Measurements from ENCODE around the gene HYAL3. TPM values are rescaled to one million over a fixed set of nuclear protein-coding genes. Genes with fewer than 3 reads are reported as not detected.

HYAL3 gene
- total RNA-seq, 2 experiments from 2014 or later = 9.7 to 12.7 TPM

DNA sequence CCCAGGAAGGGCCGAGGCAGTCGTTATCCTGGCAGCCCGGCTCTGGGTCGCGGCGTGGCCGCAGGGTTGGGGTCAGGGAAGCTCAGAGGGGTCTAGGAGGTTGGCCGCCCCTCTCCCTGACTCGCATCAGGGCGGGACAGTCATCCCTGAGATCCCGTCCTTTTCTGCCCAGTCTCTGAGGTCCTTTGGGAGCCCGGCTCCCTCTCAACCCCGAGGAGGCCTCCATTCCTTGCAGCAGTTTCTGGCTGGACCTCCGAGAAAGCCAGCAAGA is 22.8 kb upstream of the HYAL3 start:
- Mint-ChIP-seq H3K4me1 (ENCODE audit: low read depth) (peaks cover 43% of the 10 kb centered on the region), H3K27ac (no peak overlapping the region), H3K9me3 (ENCODE audit: insufficient read depth) (no peaks in the 10 kb centered on the region), H3K4me3 (peak overlapping the region; percentile 89), H3K36me3 (ENCODE audit: low read depth) (peaks cover 14% of the 10 kb centered on the region), H3K27me3 (ENCODE audit: low read depth) (no peaks in the 10 kb centered on the region)
- POLR2A ChIA-PET = interaction anchor here (1.0 to 3.8 kb wide), 4 partner anchors 15 to 30 kb away, joined by 4 to 20 read pairs (median 9); partner anchors contain the start of genes HYAL3, IFRD2, NAA80 and RASSF1
- DNase-seq (no peak), ATAC-seq (no peak)
- CTCF ChIA-PET = interaction anchor here (1.0 to 7.4 kb wide), 6 partner anchors 15 to 79 kb away, joined by 3 to 113 read pairs (median 4); partner anchors contain the start of genes HYAL1, HYAL3, NAA80 and ZMYND10

DNA sequence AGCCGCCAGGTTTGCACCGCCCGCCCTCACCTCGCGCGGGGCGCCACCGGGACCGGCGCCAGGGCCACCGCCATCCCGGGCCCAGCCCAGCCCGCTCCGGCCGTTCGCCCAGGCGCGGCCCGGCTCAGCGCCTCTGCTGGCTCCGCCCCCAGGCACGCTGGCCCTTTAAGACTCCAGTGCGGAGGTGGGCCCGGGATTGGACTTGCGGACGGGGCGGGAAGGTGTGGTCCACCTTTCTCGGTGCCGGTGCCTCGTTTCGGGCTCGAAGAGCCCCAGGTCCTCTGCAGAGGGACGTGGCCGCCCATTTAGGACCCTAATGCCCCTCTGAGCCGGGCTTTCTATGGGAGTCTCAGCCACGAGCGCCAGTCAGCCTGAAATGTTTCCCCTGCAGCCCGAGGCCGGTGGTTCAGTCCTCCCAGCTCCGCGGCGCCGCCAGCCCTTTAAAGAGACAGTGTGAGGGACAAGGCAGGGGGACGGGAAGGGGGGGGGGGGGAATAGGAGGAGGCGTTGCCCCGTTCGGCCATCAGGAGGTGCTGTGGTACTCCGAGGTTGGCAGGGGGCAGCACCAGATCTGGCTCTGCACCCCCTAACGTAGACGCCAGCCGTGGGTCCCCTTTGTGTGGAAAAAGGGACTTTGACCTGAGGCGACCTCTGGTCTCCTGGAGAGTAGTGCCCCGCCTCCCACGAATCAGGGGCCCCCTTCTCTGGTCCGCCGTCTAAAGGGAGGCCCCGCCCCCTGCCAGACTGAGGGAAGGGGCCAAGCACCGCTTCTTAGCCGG is 22.3 kb upstream of the HYAL3 start:
- Mint-ChIP-seq H3K9me3 (ENCODE audit: insufficient read depth) (no peaks in the 10 kb centered on the region), H3K4me3 (peak overlapping the region; percentile 89), H3K27me3 (ENCODE audit: low read depth) (no peaks in the 10 kb centered on the region), H3K27ac (peak overlapping the region; percentile 95), H3K36me3 (ENCODE audit: low read depth) (peaks cover 14% of the 10 kb centered on the region), H3K4me1 (ENCODE audit: low read depth) (peaks cover 43% of the 10 kb centered on the region)
- DNase-seq (peak; percentile 88), ATAC-seq (peak; percentile 82)
- CTCF ChIA-PET = interaction anchor here (0.8 to 7.4 kb wide), 8 partner anchors 15 to 93 kb away, joined by 3 to 113 read pairs (median 4); partner anchors contain the start of genes HYAL1, HYAL3, IFRD2 and NAA80
- POLR2A ChIA-PET = interaction anchor here (1.0 to 3.8 kb wide), 4 partner anchors 16 to 29 kb away, joined by 4 to 20 read pairs (median 9); partner anchors contain the start of genes HYAL3, IFRD2, NAA80 and RASSF1

- peaks cover 14% of the 10 kb centered on the region for H3K36me3 Mint-ChIP-seq (ENCODE audit: low read depth)
- H3K27ac Mint-ChIP-seq = peak overlapping the region; percentile 82
- DNase-seq (peak; percentile 67), ATAC-seq (peak; percentile 57)
- peak overlapping the region; percentile 89 for H3K4me3 Mint-ChIP-seq
- ChIA-PET POLR2A (interaction anchor here (1.4 to 3.8 kb wide), 3 partner anchors 16 to 22 kb away, joined by 4 to 20 read pairs (median 14); partner anchors contain the start of genes HYAL3, NAA80 and RASSF1), CTCF (interaction anchor here (0.8 to 7.4 kb wide), 9 partner anchors 16 to 93 kb away, joined by 3 to 113 read pairs (median 3); partner anchors contain the start of genes HYAL1, HYAL3, IFRD2 and NAA80)
- H3K27me3 Mint-ChIP-seq (ENCODE audit: low read depth) = no peaks in the 10 kb centered on the region
- H3K9me3 Mint-ChIP-seq (ENCODE audit: insufficient read depth) = no peaks in the 10 kb centered on the region
- H3K4me1 Mint-ChIP-seq (ENCODE audit: low read depth) = peaks cover 44% of the 10 kb centered on the region
Measured at GRCh38 chr3:50320853-50321335, 21.7 kb upstream of the HYAL3 start.

GRCh38 chr3:50319894-50320625 is 20.9 kb upstream of the HYAL3 start:
- Mint-ChIP-seq H3K36me3 (ENCODE audit: low read depth) (peaks cover 14% of the 10 kb centered on the region), H3K4me1 (ENCODE audit: low read depth) (peaks cover 50% of the 10 kb centered on the region), H3K27ac (no peak overlapping the region), H3K4me3 (peak overlapping the region; percentile 89), H3K9me3 (ENCODE audit: insufficient read depth) (no peaks in the 10 kb centered on the region), H3K27me3 (ENCODE audit: low read depth) (no peaks in the 10 kb centered on the region)
- CTCF ChIA-PET = interaction anchor here (1.0 to 7.4 kb wide), 6 partner anchors 8 to 93 kb away, joined by 3 to 113 read pairs (median 6); partner anchors contain the start of genes HYAL1, HYAL3, IFRD2 and NAA80
- DNase-seq (no peak), ATAC-seq (no peak)
- POLR2A ChIA-PET = interaction anchor here (3.3 to 3.5 kb wide), 2 partner anchors 8 to 21 kb away, joined by 13 to 14 read pairs; partner anchors contain the start of genes HYAL3, NAA80 and TUSC2

DNA sequence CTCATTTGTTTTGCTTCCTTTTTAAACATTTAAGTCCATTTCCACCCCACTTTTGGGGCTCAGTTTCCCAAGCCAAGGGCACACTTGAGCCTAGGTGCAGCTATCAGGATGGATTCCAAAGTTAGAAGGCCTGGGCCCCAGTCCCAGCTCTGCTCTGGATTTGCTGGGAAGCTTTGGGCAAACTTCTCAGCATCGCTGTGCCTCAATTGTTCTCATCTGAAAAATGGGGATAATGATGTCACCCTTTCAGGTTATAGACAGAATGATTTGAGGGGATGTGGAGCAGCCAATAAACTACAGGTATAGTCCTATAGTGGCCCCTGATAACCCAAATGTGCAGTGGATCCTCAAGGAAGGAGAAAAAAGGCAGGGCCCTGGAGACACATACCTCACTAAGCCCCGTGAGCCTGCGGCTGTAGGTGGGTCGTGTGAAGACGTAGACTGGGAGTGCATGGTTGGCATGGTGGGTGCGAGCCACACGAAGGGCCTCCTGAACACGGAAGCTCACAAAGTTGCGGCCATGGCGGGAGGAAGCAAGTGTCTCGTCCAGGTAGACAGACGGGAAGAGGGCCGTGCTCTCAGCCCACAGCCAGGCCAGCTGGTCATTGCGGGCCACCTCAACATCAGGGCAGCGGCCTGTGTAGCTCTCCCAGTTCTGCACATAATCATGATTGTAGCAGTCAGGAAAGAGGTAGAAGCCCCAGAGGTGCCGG is 20.1 kb upstream of the HYAL3 start:
- DNase-seq = no peak
- Mint-ChIP-seq H3K4me1 (ENCODE audit: low read depth) (peaks cover 47% of the 10 kb centered on the region), H3K27me3 (ENCODE audit: low read depth) (no peaks in the 10 kb centered on the region), H3K9me3 (ENCODE audit: insufficient read depth) (no peaks in the 10 kb centered on the region), H3K27ac (no peak overlapping the region), H3K4me3 (peak overlapping the region; percentile 6), H3K36me3 (ENCODE audit: low read depth) (peaks cover 8% of the 10 kb centered on the region)
- CTCF ChIA-PET = interaction anchor here (1.9 to 7.4 kb wide), 3 partner anchors 8 to 92 kb away, joined by 5 to 113 read pairs (median 5); partner anchors contain the start of genes HYAL1, HYAL3, NAA80 and TUSC2
- POLR2A ChIA-PET = interaction anchor here (1.3 to 3.5 kb wide), 4 partner anchors 9 to 20 kb away, joined by 4 to 14 read pairs (median 11); partner anchors contain the start of genes HYAL3, NAA80 and TUSC2
- ATAC-seq = no peak

- H3K36me3 Mint-ChIP-seq (ENCODE audit: low read depth) = peaks cover 8% of the 10 kb centered on the region
- H3K9me3 Mint-ChIP-seq (ENCODE audit: insufficient read depth) = no peaks in the 10 kb centered on the region
- POLR2A ChIA-PET = interaction anchor here (1.3 to 3.5 kb wide), 4 partner anchors 9 to 19 kb away, joined by 4 to 14 read pairs (median 11); partner anchors contain the start of genes HYAL3, NAA80 and TUSC2
- CTCF ChIA-PET = interaction anchor here (1.9 to 7.4 kb wide), 3 partner anchors 9 to 92 kb away, joined by 5 to 113 read pairs (median 5); partner anchors contain the start of genes HYAL1, HYAL3, NAA80 and TUSC2
- no peaks in the 10 kb centered on the region for H3K27me3 Mint-ChIP-seq (ENCODE audit: low read depth)
- peaks cover 43% of the 10 kb centered on the region for H3K4me1 Mint-ChIP-seq (ENCODE audit: low read depth)
- H3K27ac Mint-ChIP-seq = no peak overlapping the region
- H3K4me3 Mint-ChIP-seq = no peak overlapping the region
- ATAC-seq (no peak), DNase-seq (no peak)
Measured at GRCh38 chr3:50318615-50319014, 19.4 kb upstream of the HYAL3 start.

GRCh38 chr3:50318163-50318562 is 19.0 kb upstream of the HYAL3 start:
- ChIA-PET POLR2A (interaction anchor here (1.3 to 3.3 kb wide), 4 partner anchors 10 to 19 kb away, joined by 4 to 13 read pairs (median 10); partner anchors contain the start of gene TUSC2), CTCF (interaction anchor here (1.9 to 7.4 kb wide), 3 partner anchors 10 to 91 kb away, joined by 5 to 113 read pairs (median 5); partner anchors contain the start of genes HYAL1, HYAL3, NAA80 and TUSC2)
- DNase-seq (no peak), ATAC-seq (no peak)
- Mint-ChIP-seq H3K27ac (no peak overlapping the region), H3K27me3 (ENCODE audit: low read depth) (no peaks in the 10 kb centered on the region), H3K4me3 (no peak overlapping the region), H3K9me3 (ENCODE audit: insufficient read depth) (no peaks in the 10 kb centered on the region), H3K4me1 (ENCODE audit: low read depth) (peaks cover 40% of the 10 kb centered on the region), H3K36me3 (ENCODE audit: low read depth) (peaks cover 8% of the 10 kb centered on the region)

GRCh38 chr3:50317300-50317699 is 18.1 kb upstream of the HYAL3 start:
- peak overlapping the region; percentile 88 for H3K27ac Mint-ChIP-seq
- ATAC-seq = no peak
- peaks cover 35% of the 10 kb centered on the region for H3K4me1 Mint-ChIP-seq (ENCODE audit: low read depth)
- peak overlapping the region; percentile 59 for H3K4me3 Mint-ChIP-seq
- no peaks in the 10 kb centered on the region for H3K9me3 Mint-ChIP-seq (ENCODE audit: insufficient read depth)
- CTCF ChIA-PET = interaction anchor here (1.4 kb wide), 1 partner anchor 28 kb away, joined by 3 read pairs; no protein-coding TSS in a partner anchor
- DNase-seq = no peak
- H3K36me3 Mint-ChIP-seq (ENCODE audit: low read depth) = peaks cover 8% of the 10 kb centered on the region
- H3K27me3 Mint-ChIP-seq (ENCODE audit: low read depth) = no peaks in the 10 kb centered on the region
- POLR2A ChIA-PET = interaction anchor here (1.0 to 3.3 kb wide), 3 partner anchors 11 to 20 kb away, joined by 4 to 13 read pairs (median 12); partner anchors contain the start of genes HYAL3, NAA80 and TUSC2

DNA sequence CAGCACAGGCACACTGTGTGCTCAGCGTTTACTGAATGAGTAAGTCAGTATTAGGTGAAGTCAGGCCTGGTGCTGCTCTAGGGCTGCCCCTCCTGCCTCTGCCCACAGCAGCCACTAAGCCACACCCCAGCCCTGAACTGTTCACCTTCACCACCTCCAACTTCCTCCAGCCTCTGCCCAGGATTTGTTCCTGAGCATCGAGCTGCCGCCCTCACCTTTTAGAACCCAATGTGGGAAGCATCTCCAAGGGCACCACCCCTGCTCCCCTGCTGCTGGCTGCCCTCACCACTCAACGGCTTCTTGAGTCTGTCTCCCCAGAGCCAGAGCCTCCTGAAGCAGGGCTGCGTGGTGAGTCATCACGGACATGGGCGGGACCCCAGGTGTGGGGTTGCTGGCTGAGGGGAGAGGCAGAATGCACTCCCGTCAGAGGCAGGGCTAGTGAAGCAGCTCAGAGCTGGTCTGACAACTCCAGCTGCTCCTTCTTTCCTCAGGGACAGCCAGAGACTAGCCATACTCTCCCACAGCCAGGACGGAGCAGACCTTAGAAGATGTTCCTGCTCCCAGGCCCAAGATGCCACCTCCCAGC is 17.5 kb upstream of the HYAL3 start:
- Mint-ChIP-seq H3K36me3 (ENCODE audit: low read depth) (peaks cover 8% of the 10 kb centered on the region), H3K4me1 (ENCODE audit: low read depth) (peaks cover 33% of the 10 kb centered on the region), H3K27me3 (ENCODE audit: low read depth) (no peaks in the 10 kb centered on the region), H3K27ac (peak overlapping the region; percentile 88), H3K4me3 (peak overlapping the region; percentile 59), H3K9me3 (ENCODE audit: insufficient read depth) (no peaks in the 10 kb centered on the region)
- DNase-seq (peak; percentile 80), ATAC-seq (peak; percentile 63)
- ChIA-PET POLR2A (interaction anchor here (1.0 to 3.3 kb wide), 3 partner anchors 11 to 21 kb away, joined by 4 to 13 read pairs (median 12); partner anchors contain the start of genes HYAL3, NAA80 and TUSC2), CTCF (interaction anchor here (1.4 kb wide), 1 partner anchor 28 kb away, joined by 3 read pairs; no protein-coding TSS in a partner anchor)

DNA sequence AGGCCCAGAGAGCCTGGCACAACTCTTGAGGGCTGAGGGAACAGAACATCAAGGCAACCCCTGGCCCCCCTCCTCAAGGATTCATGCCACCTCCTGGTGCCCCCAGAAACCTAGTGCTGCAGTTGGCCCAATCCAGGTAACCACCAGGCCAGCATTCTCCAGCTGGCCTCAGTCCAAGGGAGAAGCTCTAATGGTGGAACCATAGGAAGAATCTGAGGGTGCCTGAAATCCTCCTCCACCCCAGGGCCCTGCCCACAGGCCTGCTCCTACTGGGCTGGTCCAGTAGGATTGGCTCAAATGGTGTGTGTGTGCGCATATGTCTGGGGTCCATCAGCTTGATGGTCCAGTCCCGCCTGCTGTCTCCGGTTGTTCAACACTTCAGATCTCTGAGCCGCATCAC is 15.6 kb upstream of the HYAL3 start:
- peaks cover 24% of the 10 kb centered on the region for H3K4me1 Mint-ChIP-seq (ENCODE audit: low read depth)
- no peaks in the 10 kb centered on the region for H3K27me3 Mint-ChIP-seq (ENCODE audit: low read depth)
- CTCF ChIA-PET = interaction anchor here (1.1 to 2.0 kb wide), 4 partner anchors 9 to 120 kb away, joined by 3 to 9 read pairs (median 6); partner anchors contain the start of genes HYAL3 and NAA80
- no peaks in the 10 kb centered on the region for H3K9me3 Mint-ChIP-seq (ENCODE audit: insufficient read depth)
- H3K27ac Mint-ChIP-seq = no peak overlapping the region
- POLR2A ChIA-PET = interaction anchor here (0.9 to 1.8 kb wide), 2 partner anchors 17 to 23 kb away, joined by 3 to 4 read pairs; no protein-coding TSS in a partner anchor
- ATAC-seq = no peak
- peaks cover 9% of the 10 kb centered on the region for H3K36me3 Mint-ChIP-seq (ENCODE audit: low read depth)
- DNase-seq = no peak
- no peak overlapping the region for H3K4me3 Mint-ChIP-seq

Data from activated CD8-positive, alpha-beta T cell treated with anti-CD3 and anti-CD28 coated beads, Interleukin-2, amount 10 ng/mL, durations not matched to agents 7 days and 5 days (primary cell).